HG03457 (cell line): ENCODE results near the gene KRT78.
"Not testable (repeated sequence)": the region's sequence is repeated elsewhere in the genome, so short reads cannot be mapped to it uniquely, and the experiment has no call there.

Experiments used
- ATAC-seq: cut with Tn5 transposase; IDR thresholded peaks from one replicate; pipeline ENCODE4 v1.9.1; 2021; ENCODE audit warnings: moderate number of reproducible peaks; ENCODE audit not compliant: unreplicated experiment

The KRT78 gene

DNA sequence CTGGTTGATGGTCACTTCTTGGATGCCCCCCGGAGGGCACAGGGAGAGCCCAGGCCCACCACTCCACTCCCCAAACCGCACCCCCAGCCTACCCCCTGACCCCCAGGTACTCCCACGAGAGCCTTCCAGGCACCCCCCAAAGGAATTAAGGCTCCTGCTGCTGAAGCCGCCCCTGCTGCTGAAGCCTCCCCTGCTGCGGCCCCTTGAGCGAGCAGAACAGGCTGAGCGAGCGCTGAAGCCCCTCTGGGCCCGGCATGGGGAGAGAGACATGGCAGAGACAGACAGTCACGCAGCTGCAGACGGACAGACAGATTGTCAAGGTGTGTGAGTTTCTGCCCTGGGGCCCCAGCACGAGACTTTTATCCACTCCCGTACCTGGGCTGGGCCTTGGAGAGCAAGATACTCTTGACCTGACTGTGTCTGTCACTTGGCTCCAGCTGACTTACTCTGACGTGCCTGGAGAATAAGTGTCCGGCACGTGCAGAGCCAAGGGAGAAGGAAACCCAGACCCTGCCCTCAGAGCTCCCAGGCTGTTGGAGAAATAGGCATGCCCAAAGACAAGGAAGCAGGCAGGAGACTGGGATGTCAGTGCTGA is at the start of gene KRT78:
TSS of gene KRT78 (minus strand) at position 334 of the 595 bp plus-strand sequence. CDS start at position 270, 64 bp downstream.
- no peak for ATAC-seq

DNA sequence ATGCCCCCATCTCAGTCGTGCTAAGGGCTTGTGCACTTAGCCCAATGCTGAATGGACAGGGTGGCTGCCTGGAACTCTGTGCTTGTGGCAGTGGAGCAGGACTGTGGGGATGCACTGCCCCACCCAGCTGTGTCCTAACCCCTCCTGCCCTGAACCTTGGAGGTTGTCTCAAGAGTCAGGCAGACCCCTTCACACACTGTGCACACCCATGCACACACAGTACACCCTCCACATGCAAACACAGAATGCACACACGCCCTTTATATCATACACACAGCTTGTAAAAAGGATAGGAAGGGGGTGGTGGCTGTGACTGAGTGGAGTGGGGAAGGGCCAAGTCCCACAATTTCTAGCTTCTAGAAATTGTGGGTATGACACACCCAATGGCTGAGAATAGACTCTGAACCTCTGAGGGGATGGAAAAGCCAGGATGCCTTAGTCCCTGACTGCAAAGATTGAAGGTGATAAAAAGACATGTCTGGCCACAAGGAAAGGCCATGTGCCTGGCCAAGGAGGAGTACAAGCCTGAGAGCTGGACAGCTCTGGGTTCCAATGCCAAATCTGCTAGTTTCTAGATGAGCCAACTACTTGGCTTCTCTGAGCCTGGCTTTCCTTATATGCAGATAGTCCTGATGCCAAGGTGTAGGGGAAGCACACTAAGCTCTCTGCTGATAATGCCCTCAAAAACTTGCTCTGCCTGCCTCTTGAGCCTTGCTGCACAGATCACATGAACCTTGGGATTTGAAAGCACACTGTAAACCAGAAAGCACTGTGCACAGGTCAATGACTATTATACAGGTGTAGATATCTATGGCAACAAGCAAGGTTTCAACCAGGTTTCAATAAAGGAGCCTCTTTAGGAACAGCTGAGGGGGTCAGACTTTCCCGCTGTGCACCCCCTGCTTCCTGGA is 47.7 kb upstream of the KRT78 start:
- ATAC-seq = no peak

DNA sequence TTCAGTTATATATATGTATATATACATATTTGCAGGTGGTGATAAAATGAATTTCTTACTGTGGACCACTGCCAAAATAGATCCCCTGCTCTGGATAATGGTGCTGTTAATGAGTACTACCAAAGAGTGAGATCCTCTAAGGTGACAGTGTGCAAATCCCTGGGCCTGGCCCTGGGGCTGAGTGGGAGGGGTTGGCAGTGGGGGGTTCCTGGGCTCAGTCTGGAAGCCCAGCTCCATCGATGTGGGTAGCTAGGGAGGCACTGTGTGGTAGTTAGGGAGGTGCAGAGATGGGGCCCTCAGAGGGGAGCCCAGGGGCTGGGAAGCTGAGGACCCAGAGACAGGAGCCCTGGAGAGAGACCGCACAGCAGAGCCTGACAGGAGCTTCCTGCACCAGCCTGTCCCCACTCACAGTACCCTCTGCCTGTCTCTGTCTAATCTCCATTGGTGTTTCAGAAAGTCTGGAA is 47.0 kb upstream of the KRT78 start:
- no peak for ATAC-seq

GRCh38 chr12:52892974-52893373 is 44.2 kb upstream of the KRT78 start:
- no peak for ATAC-seq

DNA sequence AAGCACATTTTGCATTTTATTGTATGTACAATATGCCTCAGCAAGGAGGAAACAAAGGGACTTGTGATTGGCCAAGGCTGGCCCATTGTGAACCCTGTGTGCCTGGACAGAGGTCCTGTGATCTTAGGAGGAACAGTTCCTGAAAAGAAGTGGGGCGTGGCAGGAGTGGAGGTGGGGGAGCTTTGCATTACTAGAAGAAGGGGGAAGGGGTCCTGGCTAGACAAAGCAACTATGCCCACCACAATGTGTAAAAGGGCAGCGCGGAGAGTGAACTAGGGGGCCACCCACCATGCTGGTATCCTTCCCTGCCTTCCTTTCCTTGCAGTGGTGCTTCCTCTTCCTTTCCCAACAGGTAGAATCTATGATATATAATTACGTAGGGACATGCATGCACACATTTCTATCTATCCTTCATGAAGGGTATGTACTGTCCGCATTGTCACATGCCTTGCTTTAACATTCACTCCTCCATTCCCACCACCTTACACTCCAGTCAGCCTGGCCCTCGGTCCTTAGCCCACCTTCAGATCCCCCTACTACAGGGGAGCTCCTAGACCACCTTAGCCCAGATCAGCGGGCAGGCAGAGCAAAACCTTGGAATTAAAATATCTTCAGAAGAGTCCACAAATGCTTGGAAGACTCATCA is 43.5 kb upstream of the KRT78 start:
- no peak for ATAC-seq

- no peak for ATAC-seq
Observed at GRCh38 chr12:52891044-52891443, 42.2 kb upstream of the KRT78 start.

GRCh38 chr12:52890417-52890816 is 41.6 kb upstream of the KRT78 start:
- no peak for ATAC-seq

DNA sequence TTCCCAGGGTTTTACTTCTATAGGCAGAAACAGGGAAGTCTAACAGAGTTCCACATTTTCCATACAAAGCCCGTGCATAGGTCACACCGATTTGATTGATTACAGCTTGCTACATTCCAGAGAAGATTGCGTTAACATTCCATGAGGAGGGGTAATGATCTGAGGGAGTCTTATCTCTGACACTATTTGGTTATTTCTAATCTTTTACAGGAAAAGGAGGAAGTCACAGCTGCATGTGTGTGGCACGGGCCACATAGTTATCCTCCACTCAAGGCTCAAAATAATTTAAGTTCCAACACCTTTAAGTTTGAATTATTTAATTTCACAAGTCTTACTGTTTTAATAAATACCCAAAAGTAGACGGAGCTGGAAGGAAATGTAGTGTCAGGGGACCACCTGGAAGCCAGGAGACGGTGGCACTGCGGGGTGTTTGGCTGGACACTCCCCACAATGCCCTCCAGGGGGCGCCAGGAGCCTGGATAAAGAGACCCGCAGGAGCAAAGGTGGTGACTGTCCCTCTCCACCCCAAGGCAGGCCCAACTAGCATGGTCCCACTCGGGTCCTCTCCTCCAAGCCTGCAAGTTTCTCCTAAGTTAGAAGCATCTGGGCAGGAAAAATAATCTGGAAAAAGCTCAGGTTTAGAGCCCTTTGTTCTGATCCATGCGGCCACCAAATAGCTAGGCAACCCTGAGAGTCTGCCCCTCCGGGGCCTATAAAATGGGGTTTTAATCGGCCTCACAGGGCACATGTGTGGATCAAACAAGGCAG is 35.9 kb upstream of the KRT78 start:
- ATAC-seq = no peak

- ATAC-seq = not testable (repeated sequence)
Observed at GRCh38 chr12:52880499-52880898, 31.7 kb upstream of the KRT78 start.

DNA sequence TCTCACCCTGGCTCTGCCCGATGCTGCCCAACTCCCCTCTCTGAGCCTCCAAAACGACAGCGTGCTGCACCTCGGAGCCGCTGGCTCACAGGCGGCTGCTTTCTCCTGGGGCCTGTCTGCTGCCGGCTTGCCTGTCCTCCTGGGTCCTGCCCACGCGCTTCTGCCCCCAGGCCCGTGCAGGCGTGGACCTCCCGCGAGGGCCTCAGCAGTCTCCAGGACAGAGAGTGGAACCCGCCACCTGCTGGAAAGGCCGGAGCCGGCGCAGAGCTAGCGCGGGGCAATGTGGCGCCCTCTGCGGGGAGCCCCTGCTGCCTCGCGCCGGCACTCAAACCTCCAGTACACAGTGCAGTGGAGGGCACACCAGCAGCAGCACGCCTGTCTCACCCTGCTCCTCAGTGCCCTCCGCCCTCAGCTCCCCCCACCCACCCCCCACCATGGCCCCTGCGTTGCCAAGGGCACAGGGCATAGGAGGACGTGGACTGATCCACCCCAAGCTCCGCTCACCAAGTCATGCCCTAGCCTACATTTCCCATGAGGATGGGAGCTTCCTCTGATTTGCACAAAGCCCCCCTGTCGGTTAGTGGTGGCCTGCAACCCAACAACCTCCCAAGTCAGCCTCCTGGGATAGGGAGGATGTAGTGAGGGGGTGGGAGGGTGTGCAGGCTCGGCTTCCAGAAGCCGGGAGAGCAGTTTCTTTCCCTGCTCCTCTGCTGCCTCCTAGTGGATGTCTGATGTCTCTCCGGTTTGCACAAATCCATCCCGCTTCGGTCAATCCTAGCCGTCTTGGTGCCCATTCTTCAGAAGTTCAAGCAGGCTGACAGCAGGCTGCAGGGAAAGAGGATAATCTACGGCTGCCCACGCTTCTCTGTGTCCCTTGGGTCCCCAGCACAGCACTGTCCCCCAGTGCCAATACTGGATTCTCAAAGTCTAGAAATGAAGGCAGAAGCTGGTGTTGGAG is 30.9 kb upstream of the KRT78 start:
- no peak for ATAC-seq

GRCh38 chr12:52878507-52879393 is 30.0 kb upstream of the KRT78 start:
- ATAC-seq = no peak

DNA sequence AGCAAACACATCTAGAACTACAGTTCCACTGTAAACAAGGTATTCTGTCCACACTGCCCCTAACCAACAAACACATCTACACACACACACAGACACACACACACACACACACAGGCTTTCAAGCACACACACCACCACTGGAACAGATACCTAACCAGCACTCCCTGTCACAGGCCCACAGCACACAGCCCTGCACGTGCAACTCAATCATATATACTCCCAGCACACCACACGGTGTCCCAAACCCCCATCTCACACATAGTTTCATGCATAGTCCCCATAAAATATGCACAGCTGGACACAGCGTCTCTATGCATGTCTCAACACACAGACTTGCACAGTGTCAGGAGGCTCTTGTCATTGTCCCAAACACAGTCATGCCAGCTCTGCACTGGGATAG is 28.4 kb upstream of the KRT78 start:
- ATAC-seq = no peak

DNA sequence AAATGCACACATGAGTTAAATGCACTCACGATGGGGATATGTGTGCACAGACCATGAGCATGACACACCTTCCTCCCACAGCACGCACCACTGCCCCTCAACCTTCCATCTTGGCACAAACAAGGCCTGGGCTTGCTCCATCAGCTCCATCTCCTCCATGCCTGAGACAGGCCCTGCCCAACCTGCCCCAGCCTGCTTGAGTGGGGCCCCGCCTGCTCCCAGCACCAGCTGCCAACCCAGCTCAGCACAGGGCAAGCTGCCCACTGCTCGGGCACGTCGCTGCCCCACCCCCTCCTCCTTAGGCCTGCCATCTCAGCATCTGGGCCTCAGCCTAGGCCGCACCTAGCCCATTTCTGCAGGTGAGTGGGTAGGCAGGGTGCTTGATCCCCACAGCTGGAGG is 27.6 kb upstream of the KRT78 start:
- ATAC-seq = no peak

DNA sequence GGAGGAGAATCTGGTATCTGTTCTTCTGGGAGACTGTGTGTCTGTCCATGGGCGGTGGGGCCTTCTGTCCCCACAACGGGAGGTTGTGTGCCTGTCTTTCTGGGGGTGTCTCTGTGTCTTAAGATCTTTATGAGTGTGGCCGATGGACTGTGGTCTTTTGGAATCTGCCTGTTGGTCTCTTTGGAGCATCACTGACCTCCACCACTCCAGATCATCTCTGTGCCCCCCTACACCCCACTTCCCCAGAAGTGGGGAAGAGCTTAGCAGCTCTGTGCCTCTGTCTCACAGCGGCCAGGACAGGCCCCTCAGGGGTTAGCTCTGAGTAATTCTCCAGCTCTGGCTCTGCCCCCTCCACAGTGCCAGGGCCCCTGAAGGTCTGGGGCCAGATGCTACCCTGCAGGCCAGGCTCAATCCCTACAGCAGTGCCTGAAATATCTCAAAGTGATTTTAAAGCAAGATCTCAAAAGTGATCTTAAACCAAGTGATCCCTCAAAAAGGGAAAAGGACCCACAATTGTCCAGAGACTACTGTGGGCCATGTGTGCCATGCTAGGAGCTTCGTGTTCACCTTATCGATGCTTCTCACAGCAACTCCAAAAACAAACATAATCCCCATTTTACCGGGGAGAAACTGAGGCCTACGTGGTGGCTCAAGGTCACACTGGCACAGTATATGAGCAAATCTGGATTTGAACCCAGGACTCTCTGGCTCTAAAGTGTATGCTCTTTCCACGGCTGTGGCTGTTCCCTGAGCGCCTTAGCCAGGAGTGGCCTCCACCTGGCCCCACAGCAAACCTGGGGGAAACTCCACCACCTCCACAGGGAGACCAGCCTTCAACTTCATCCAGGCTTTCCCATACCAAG is 26.0 kb upstream of the KRT78 start:
- no peak for ATAC-seq

DNA sequence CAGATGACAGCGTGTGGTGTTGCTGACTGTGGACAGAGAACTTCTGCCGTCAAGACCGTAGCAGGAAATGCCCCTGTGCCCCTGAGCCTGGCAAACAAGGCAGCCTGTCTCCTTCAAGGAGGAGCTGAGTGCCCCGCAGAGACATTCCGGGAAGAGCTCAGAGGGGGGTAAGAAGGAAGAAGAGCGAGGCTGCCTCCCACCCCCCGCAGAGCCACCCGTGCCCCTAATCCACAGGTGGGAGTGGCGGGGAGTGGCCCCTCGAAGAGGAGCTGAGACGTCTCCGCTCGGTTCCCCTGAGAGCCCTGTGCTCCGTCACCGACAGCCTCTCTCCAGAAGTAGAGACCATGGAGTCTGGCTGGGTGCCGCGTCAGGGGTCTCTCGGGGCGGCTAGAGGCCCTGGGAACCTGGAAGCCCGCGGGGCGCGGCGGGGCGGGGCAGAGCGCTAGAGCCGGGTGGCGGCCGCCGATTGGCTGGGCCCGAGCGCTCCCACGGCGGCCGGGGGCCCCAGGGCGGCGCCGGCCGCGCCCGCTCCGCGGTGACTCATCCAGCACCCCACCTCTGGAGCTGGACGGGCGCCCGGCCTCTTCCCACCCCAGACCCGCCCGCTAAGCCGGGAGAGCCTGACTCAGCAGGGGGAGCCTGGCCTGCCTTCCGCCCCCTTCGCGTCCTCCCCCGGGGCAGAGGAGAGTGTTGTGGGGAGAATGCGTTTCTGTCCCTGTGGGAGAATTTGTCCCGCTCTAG is 25.2 kb upstream of the KRT78 start:
- no peak for ATAC-seq

DNA sequence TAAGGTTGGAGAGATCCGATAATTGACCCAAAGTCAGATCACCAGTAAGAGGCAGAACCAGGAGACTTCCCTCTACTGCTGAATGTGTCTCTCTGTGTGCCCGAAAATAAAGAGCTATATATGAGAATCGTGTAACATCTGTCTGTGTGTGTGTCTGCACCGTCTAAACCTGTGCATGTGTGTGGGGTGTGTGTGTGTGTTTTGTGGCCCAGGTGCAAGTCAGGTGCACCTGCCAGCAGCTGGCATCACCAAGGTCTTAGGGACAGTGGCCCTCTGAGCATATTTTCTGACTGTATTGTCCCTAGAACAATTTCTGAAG is 24.7 kb upstream of the KRT78 start:
- no peak for ATAC-seq

DNA sequence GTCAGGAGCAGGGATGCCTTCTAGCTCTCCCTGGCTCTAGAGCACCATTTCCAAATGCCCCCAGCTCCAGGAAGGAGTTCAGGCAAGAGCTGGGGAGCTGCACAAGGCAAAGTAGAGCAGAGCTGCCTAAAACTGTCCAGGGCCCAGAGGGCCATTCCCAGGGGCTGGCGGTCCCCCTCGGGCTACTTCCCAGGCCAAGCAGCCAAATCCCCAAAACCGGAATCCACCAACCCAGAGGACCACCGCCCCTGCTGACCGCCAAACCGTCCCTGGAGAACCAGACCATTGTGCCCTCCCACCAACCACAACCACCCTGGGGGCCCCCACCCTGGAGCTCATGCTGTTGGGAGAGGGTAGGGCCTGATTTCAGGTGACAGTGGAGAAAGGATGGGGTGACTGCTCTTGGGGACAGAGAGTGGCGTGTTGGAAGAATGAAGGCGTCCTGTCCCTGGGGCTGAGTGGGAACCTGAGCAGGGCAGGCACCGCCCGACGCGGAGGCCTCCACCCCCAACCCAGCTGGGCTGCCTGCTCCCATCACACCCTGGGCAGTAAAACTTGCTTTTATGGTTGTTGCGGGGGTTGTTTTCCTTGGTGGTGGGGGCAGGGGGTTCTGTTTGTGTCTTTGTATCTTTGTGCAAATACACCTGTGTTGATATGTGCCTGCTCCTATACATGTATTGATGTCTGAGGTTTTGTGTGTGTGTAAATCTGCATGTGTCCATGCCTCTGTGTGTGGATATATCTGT is 24.0 kb upstream of the KRT78 start:
- ATAC-seq = no peak
